ENCODE results near the gene RCAN3.

The RCAN3 gene

GRCh38 chr1:24560361-24560760 lies 57.7 kb downstream of the RCAN3 start:
- DNase-seq (ENCODE audit: low spot score): no peak
- in situ Hi-C loops (cut with MboI; ENCODE audit: low pct_unique_long_range_greater_than_20kb, low sequenced_read_pairs, unreplicated experiment): no loop called here
- TF ChIP-seq CTCF (IDR thresholded peaks at IDR 0.05; ENCODE audit: extremely low read depth, insufficient read depth, missing control alignments): no peak

- TF ChIP-seq CTCF (IDR thresholded peaks at IDR 0.05; ENCODE audit: extremely low read depth, insufficient read depth, missing control alignments): no peak
- DNase-seq (ENCODE audit: low spot score): no peak
- in situ Hi-C loops (cut with MboI; ENCODE audit: low pct_unique_long_range_greater_than_20kb, low sequenced_read_pairs, unreplicated experiment): no loop called here
Observed at GRCh38 chr1:24562625-24563024, 60.0 kb downstream of the RCAN3 start.

- DNase-seq (ENCODE audit: low spot score): no peak
- TF ChIP-seq CTCF (IDR thresholded peaks at IDR 0.05; ENCODE audit: extremely low read depth, insufficient read depth, missing control alignments): no peak
- in situ Hi-C loops (cut with MboI; ENCODE audit: low pct_unique_long_range_greater_than_20kb, low sequenced_read_pairs, unreplicated experiment): no loop called here
Observed at GRCh38 chr1:24564695-24565094, 62.1 kb downstream of the RCAN3 start.

GRCh38 chr1:24566236-24566867 lies 63.7 kb downstream of the RCAN3 start:
- no peak for DNase-seq (ENCODE audit: low spot score)
- in situ Hi-C loops (cut with MboI; ENCODE audit: low pct_unique_long_range_greater_than_20kb, low sequenced_read_pairs, unreplicated experiment): no loop called here
- TF ChIP-seq CTCF (IDR thresholded peaks at IDR 0.05; ENCODE audit: extremely low read depth, insufficient read depth, missing control alignments): no peak

GRCh38 chr1:24567792-24568388 lies 65.3 kb downstream of the RCAN3 start:
- DNase-seq (ENCODE audit: low spot score): no peak
- no peak for TF ChIP-seq CTCF (IDR thresholded peaks at IDR 0.05; ENCODE audit: extremely low read depth, insufficient read depth, missing control alignments)
- in situ Hi-C loops (cut with MboI; ENCODE audit: low pct_unique_long_range_greater_than_20kb, low sequenced_read_pairs, unreplicated experiment): no loop called here

GRCh38 chr1:24568475-24568874 lies 65.8 kb downstream of the RCAN3 start:
- in situ Hi-C loops (cut with MboI; ENCODE audit: low pct_unique_long_range_greater_than_20kb, low sequenced_read_pairs, unreplicated experiment): no loop called here
- TF ChIP-seq CTCF (IDR thresholded peaks at IDR 0.05; ENCODE audit: extremely low read depth, insufficient read depth, missing control alignments): no peak
- no peak for DNase-seq (ENCODE audit: low spot score)
